ENCODE data around the gene OSBPL2. TPM values are rescaled to one million over a fixed set of nuclear protein-coding genes. Genes with fewer than 3 reads are reported as not detected.

Gene OSBPL2
- total and polyA plus RNA-seq, 7 donors = 27.0 to 36.8 (median 31.7) TPM

DNA sequence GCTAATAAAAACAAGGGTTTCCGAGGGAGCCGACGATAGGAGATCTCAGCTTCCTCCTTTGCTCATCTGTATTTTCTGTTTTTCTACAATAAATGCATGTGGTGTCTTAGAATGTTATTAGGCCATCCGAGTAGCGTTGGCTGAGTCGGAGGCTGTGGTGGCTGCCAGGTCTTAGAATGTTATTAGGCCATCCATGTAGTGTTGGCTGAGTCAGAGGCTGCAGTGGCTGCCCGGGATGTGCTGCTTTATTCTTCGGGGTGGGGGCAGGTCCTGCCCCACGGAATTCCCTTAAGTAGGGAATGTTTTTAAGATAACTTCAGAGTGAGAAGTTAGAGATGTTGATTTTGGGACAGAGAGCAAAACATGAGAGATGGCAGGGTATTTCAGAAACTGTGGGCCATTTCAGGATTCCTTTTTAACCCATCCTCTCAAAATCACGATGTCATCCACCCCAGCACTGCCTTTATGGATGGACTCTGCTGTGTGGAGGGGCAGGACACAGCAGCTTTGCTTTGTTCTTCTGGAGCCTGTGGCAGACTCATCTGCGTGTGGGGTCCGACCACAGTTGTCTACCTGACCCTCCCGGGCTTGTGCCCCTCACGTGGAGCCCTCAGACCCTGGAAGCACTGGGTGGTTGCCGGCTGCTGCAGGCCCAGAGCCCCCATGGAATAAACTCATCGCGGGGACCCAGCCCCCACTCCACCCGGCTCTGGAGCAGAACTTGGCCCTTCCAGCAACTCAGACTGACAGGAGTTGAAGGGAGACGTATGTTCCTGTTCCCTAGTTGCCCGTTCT lies 20.4 kb downstream of the OSBPL2 start:
- intact Hi-C loops (cut with DNase I) = no loop called here
- no peak overlapping the region for H3K4me3 ChIP-seq
- H3K4me1 ChIP-seq = peaks cover 0 to 15% (median 12%) of the 10 kb centered on the region in 4 donors
- no peaks in the 10 kb centered on the region for H3K9me3 ChIP-seq
- H3K36me3 ChIP-seq = peaks cover 0 to 58% (median 24%) of the 10 kb centered on the region in 4 donors
- 89% methylated on average over 20 of the region's 20 CpGs for WGBS, 2 donors
- peak overlapping the region in 3 of 4 donors; percentile 17 to 40 (median 27) for H3K27ac ChIP-seq
- TF ChIP-seq, protein P1, sequence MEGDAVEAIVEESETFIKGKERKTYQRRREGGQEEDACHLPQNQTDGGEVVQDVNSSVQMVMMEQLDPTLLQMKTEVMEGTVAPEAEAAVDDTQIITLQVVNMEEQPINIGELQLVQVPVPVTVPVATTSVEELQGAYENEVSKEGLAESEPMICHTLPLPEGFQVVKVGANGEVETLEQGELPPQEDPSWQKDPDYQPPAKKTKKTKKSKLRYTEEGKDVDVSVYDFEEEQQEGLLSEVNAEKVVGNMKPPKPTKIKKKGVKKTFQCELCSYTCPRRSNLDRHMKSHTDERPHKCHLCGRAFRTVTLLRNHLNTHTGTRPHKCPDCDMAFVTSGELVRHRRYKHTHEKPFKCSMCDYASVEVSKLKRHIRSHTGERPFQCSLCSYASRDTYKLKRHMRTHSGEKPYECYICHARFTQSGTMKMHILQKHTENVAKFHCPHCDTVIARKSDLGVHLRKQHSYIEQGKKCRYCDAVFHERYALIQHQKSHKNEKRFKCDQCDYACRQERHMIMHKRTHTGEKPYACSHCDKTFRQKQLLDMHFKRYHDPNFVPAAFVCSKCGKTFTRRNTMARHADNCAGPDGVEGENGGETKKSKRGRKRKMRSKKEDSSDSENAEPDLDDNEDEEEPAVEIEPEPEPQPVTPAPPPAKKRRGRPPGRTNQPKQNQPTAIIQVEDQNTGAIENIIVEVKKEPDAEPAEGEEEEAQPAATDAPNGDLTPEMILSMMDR (IDR thresholded peaks at IDR 0.05) = no peak
- TF ChIP-seq POLR2A (IDR thresholded peaks at IDR 0.05) (no peak), EP300 (IDR thresholded peaks at IDR 0.05) (no peak), POLR2AphosphoS5 (IDR thresholded peaks at IDR 0.05) (no peak)
- peak; percentile 81 for DNase-seq
- no peaks in the 10 kb centered on the region for H3K27me3 ChIP-seq

DNA sequence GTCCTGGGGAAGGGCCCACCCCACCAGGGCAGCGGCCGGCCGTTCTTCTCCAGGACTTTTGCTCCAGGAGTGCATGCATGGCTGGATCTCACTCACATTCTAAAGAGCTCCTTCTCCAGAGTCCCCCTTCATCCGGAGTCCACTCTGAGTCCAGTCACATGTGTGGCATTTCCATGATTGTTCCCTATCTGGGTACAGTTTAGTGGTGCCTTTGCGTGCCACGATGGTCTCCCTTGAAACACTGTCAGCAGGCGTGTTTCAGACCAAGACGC lies 20.9 kb downstream of the OSBPL2 start:
- Histone ChIP-seq H3K4me1 (peaks cover 0 to 15% (median 12%) of the 10 kb centered on the region in 4 donors), H3K4me3 (no peak overlapping the region), H3K27ac (peak overlapping the region in 2 of 4 donors; percentile 26 to 27), H3K36me3 (peaks cover 0 to 63% (median 26%) of the 10 kb centered on the region in 4 donors), H3K27me3 (no peaks in the 10 kb centered on the region), H3K9me3 (no peaks in the 10 kb centered on the region)
- intact Hi-C loops (cut with DNase I) = no loop called here
- no peak for DNase-seq
- 95% methylated on average over 8 of the region's 8 CpGs for WGBS, 2 donors
- TF ChIP-seq, protein P1 (IDR thresholded peaks at IDR 0.05) = no peak
- TF ChIP-seq POLR2AphosphoS5 (IDR thresholded peaks at IDR 0.05) = no peak
- TF ChIP-seq EP300 (IDR thresholded peaks at IDR 0.05) = no peak
- TF ChIP-seq POLR2A (IDR thresholded peaks at IDR 0.05) = no peak

DNA sequence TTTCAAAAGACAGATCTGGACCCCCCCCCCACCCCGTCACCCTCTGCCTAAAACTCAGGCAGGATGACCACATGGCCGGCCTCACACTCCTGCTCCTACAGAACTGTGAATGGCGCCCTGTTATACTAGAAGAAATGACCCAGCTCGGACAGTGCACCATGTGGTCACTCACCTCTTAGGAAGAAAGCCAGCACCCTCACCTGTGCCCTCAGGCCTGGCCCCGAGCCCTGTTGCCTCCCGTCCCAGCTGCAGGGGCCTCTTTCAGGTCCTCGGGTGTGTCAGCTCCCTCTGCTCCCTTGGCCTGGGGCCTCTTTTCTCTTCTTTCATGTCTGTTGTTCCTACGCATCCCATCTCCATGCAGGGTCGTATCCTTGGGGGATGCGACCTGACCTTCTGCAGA lies 23.7 kb downstream of the OSBPL2 start:
- H3K4me3 ChIP-seq = no peak overlapping the region
- H3K36me3 ChIP-seq = peaks cover 0 to 73% (median 38%) of the 10 kb centered on the region in 4 donors
- TF ChIP-seq EP300 (IDR thresholded peaks at IDR 0.05) (no peak), POLR2A (IDR thresholded peaks at IDR 0.05) (no peak), POLR2AphosphoS5 (IDR thresholded peaks at IDR 0.05) (no peak)
- TF ChIP-seq, protein P1 (IDR thresholded peaks at IDR 0.05) = no peak
- DNase-seq = no peak
- H3K27me3 ChIP-seq = no peaks in the 10 kb centered on the region
- WGBS, 2 donors = 95 to 96% methylated on average over 10 of the region's 10 CpGs
- intact Hi-C loops (cut with DNase I) = no loop called here
- H3K9me3 ChIP-seq = no peaks in the 10 kb centered on the region
- H3K27ac ChIP-seq = no peak overlapping the region
- peaks cover 0 to 15% (median 12%) of the 10 kb centered on the region in 4 donors for H3K4me1 ChIP-seq

DNA sequence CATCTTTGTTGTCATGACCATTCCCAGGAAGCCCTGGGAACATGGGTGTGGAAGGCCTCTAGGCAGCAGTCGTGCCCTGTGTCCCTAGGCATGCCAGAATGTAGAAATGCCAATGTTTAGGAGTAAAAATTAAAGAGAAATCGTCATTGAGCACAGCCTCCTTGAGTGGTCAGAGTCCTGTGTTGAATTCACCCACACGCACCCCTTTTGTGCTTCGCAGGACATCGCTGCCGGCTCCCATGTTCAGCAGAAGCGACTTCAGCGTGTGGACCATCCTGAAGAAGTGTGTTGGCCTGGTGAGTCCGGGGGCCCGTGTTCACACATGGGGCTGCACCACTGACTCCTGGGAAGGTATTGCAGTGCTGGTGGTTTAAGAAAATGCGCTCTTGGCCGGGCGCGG lies 25.1 kb downstream of the OSBPL2 start:
- H3K9me3 ChIP-seq = no peaks in the 10 kb centered on the region
- TF ChIP-seq POLR2A (IDR thresholded peaks at IDR 0.05) (no peak), POLR2AphosphoS5 (IDR thresholded peaks at IDR 0.05) (no peak), EP300 (IDR thresholded peaks at IDR 0.05) (no peak)
- TF ChIP-seq, protein P1 (IDR thresholded peaks at IDR 0.05) = no peak
- DNase-seq = no peak
- WGBS, 2 donors = 96 to 97% methylated on average over 14 of the region's 14 CpGs
- H3K4me1 ChIP-seq = peaks cover 0 to 9% (median 6%) of the 10 kb centered on the region in 4 donors
- H3K27me3 ChIP-seq = no peaks in the 10 kb centered on the region
- H3K27ac ChIP-seq = no peak overlapping the region
- H3K4me3 ChIP-seq = no peak overlapping the region
- intact Hi-C loops (cut with DNase I) = no loop called here
- peaks cover 0 to 74% (median 37%) of the 10 kb centered on the region in 4 donors for H3K36me3 ChIP-seq
